ENCODE measurements around the gene TUFT1. TPM values are rescaled to one million over a fixed set of nuclear protein-coding genes. Genes with fewer than 3 reads are reported as not detected.
A peak's percentile ranks its signal among the peaks of the same experiment; 100 is the strongest.

The TUFT1 gene
- total and polyA plus RNA-seq, 2 of the 13 experiments (the other 11 are each of a cell fraction or from before 2014, with no cell fraction given), result 6.4 to 7.3 TPM

DNA sequence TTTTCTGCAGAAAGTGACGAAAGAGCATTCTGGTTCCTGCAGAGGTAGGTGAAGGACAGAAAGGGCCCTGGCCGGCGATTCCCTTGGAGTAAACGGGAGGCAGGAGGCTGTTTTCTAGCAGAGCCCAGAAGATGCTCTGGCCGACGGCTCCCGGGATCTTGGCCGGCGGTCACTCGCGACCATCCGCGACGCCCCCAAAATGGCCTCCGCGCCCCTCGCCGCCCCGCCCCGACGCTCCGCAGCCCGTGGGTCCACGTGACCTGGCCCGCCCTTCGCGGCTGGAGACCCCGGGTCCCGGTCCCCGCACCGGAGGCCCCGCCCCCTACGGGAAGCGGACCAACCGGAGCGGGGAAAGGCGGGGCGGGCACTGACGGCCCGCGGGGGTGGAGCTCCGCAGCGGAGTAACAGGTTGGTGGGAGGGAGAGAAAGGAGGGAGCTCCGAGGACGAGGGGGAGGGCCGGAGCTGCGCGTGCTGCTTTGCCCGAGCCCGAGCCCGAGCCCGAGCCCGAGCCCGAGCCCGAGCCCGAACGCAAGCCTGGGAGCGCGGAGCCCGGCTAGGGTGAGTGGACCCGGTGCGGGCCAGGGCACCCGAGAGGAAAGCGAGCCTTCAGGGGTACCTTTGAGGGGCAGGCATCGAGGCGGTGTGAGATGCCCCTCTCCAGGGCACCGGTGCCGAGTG is 29.0 kb upstream of the TUFT1 start, which contains the start of gene CGN (continued):
- TF ChIP-seq, protein P1, sequence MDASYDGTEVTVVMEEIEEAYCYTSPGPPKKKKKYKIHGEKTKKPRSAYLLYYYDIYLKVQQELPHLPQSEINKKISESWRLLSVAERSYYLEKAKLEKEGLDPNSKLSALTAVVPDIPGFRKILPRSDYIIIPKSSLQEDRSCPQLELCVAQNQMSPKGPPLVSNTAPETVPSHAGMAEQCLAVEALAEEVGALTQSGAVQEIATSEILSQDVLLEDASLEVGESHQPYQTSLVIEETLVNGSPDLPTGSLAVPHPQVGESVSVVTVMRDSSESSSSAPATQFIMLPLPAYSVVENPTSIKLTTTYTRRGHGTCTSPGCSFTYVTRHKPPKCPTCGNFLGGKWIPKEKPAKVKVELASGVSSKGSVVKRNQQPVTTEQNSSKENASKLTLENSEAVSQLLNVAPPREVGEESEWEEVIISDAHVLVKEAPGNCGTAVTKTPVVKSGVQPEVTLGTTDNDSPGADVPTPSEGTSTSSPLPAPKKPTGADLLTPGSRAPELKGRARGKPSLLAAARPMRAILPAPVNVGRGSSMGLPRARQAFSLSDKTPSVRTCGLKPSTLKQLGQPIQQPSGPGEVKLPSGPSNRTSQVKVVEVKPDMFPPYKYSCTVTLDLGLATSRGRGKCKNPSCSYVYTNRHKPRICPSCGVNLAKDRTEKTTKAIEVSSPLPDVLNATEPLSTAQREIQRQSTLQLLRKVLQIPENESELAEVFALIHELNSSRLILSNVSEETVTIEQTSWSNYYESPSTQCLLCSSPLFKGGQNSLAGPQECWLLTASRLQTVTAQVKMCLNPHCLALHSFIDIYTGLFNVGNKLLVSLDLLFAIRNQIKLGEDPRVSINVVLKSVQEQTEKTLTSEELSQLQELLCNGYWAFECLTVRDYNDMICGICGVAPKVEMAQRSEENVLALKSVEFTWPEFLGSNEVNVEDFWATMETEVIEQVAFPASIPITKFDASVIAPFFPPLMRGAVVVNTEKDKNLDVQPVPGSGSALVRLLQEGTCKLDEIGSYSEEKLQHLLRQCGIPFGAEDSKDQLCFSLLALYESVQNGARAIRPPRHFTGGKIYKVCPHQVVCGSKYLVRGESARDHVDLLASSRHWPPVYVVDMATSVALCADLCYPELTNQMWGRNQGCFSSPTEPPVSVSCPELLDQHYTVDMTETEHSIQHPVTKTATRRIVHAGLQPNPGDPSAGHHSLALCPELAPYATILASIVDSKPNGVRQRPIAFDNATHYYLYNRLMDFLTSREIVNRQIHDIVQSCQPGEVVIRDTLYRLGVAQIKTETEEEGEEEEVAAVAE (CRISPR knock-in tag; IDR thresholded peaks at IDR 0.05; ENCODE audit: borderline replicate concordance), result no peak
- TF ChIP-seq SMYD3 (CRISPR knock-in tag; IDR thresholded peaks at IDR 0.05), result no peak
- no peak for TF ChIP-seq RAD21 (CRISPR knock-in tag; IDR thresholded peaks at IDR 0.05)
- TF ChIP-seq FIP1L1 (IDR thresholded peaks at IDR 0.05; ENCODE audit: borderline replicate concordance, insufficient read depth, low read depth, low read length), result no peak
- no peak for TF ChIP-seq MATR3 (CRISPR knock-in tag; IDR thresholded peaks at IDR 0.05)
- TF ChIP-seq POLR2AphosphoS2 (IDR thresholded peaks at IDR 0.05; ENCODE audit: low read depth, low read length), result no peak
- TF ChIP-seq TSC22D2 (CRISPR knock-in tag; IDR thresholded peaks at IDR 0.05; ENCODE audit: borderline replicate concordance), result no peak
- no peak; the same call in 1 of the 2 replicates for TF ChIP-seq ZSCAN25 (CRISPR knock-in tag; IDR thresholded peaks at IDR 0.05)
- TF ChIP-seq AKAP8 (CRISPR knock-in tag; IDR thresholded peaks at IDR 0.05), result no peak
- TF ChIP-seq, protein P2, sequence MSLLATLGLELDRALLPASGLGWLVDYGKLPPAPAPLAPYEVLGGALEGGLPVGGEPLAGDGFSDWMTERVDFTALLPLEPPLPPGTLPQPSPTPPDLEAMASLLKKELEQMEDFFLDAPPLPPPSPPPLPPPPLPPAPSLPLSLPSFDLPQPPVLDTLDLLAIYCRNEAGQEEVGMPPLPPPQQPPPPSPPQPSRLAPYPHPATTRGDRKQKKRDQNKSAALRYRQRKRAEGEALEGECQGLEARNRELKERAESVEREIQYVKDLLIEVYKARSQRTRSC (CRISPR knock-in tag; IDR thresholded peaks at IDR 0.05; ENCODE audit: low read depth), result no peak
- TF ChIP-seq, protein P3, sequence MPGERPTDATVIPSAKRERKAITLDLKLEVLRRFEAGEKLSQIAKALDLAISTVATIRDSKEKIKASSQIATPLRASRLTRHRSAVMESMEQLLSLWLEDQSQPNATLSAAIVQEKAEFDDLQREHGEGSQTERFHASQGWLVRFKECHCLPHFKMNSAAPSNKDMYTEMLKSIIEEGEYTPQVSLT (CRISPR knock-in tag; IDR thresholded peaks at IDR 0.05; ENCODE audit: borderline replicate concordance, low read depth), result no peak
- TF ChIP-seq KLF12 (CRISPR knock-in tag; IDR thresholded peaks at IDR 0.05; ENCODE audit: borderline replicate concordance), result no peak
- TF ChIP-seq ZNF431 (CRISPR knock-in tag; IDR thresholded peaks at IDR 0.05; ENCODE audit: borderline replicate concordance, low read depth), result no peak
- TF ChIP-seq, protein P4, sequence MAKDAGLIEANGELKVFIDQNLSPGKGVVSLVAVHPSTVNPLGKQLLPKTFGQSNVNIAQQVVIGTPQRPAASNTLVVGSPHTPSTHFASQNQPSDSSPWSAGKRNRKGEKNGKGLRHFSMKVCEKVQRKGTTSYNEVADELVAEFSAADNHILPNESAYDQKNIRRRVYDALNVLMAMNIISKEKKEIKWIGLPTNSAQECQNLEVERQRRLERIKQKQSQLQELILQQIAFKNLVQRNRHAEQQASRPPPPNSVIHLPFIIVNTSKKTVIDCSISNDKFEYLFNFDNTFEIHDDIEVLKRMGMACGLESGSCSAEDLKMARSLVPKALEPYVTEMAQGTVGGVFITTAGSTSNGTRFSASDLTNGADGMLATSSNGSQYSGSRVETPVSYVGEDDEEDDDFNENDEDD (CRISPR knock-in tag; IDR thresholded peaks at IDR 0.05; ENCODE audit: borderline replicate concordance), result peak; percentile 54; the same call in 1 of the 2 replicates
- no peak for TF ChIP-seq ZNF552 (CRISPR knock-in tag; IDR thresholded peaks at IDR 0.05; ENCODE audit: borderline replicate concordance)
- 0 out of 2 replicates have a peak, but pooled peaks have one; percentile 47 for TF ChIP-seq ZNF878 (CRISPR knock-in tag; IDR thresholded peaks at IDR 0.05)
- TF ChIP-seq ZNF468 (CRISPR knock-in tag; IDR thresholded peaks at IDR 0.05), result no peak
- TF ChIP-seq CREM (IDR thresholded peaks at IDR 0.05), result no peak
- TF ChIP-seq CREM (CRISPR knock-in tag; IDR thresholded peaks at IDR 0.05), result no peak
- TF ChIP-seq, protein P5, sequence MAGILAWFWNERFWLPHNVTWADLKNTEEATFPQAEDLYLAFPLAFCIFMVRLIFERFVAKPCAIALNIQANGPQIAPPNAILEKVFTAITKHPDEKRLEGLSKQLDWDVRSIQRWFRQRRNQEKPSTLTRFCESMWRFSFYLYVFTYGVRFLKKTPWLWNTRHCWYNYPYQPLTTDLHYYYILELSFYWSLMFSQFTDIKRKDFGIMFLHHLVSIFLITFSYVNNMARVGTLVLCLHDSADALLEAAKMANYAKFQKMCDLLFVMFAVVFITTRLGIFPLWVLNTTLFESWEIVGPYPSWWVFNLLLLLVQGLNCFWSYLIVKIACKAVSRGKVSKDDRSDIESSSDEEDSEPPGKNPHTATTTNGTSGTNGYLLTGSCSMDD (CRISPR knock-in tag; IDR thresholded peaks at IDR 0.05), result no peak
- no peak for TF ChIP-seq ZNF383 (CRISPR knock-in tag; IDR thresholded peaks at IDR 0.05; ENCODE audit: borderline replicate concordance)
- TF ChIP-seq ELF1 (CRISPR knock-in tag; IDR thresholded peaks at IDR 0.05), result no peak
- TF ChIP-seq RARA (CRISPR knock-in tag; IDR thresholded peaks at IDR 0.05), result no peak
- no peak for TF ChIP-seq HHEX (CRISPR knock-in tag; IDR thresholded peaks at IDR 0.05)
